GM19463 (cell line): Measurements from ENCODE around the gene PNPLA5.
"Not testable (repeated sequence)": the region's sequence is repeated elsewhere in the genome, so short reads cannot be mapped to it uniquely, and the experiment has no call there.

Experiments
- ATAC-seq: cut with Tn5 transposase; IDR thresholded peaks from one replicate; pipeline ENCODE4 v1.9.1; 2021; ENCODE audit warnings: mild to moderate bottlenecking, moderate library complexity; ENCODE audit not compliant: unreplicated experiment

PNPLA5 gene

GRCh38 chr22:43882122-43882767 is 9.6 kb downstream of the PNPLA5 start:
- ATAC-seq: no peak

- ATAC-seq: no peak
Observed at GRCh38 chr22:43881091-43882061, 10.4 kb downstream of the PNPLA5 start.

GRCh38 chr22:43880541-43880991 is 11.2 kb downstream of the PNPLA5 start:
- ATAC-seq: no peak

GRCh38 chr22:43879901-43880540 is 11.8 kb downstream of the PNPLA5 start:
- no peak for ATAC-seq

GRCh38 chr22:43878831-43879550 is 12.8 kb downstream of the PNPLA5 start:
- no peak for ATAC-seq

- no peak for ATAC-seq
Observed at GRCh38 chr22:43878079-43878795, 13.6 kb downstream of the PNPLA5 start.

- ATAC-seq: no peak
Observed at GRCh38 chr22:43876866-43877509, 14.8 kb downstream of the PNPLA5 start.

- no peak for ATAC-seq
Observed at GRCh38 chr22:43869799-43870198, 22.0 kb downstream of the PNPLA5 start.

- ATAC-seq: not testable (repeated sequence)
Observed at GRCh38 chr22:43869001-43869400, 22.8 kb downstream of the PNPLA5 start.

GRCh38 chr22:43867839-43868635 is 23.8 kb downstream of the PNPLA5 start:
- no peak for ATAC-seq

- no peak for ATAC-seq
Observed at GRCh38 chr22:43862882-43863202, 29.0 kb downstream of the PNPLA5 start.

GRCh38 chr22:43862074-43862881 is 29.5 kb downstream of the PNPLA5 start, which contains the start of gene SULT4A1:
Gene SULT4A1 (minus strand): TSS chr22:43862513. CDS start chr22:43862382, 131 bp downstream.
- ATAC-seq: no peak

GRCh38 chr22:43861529-43861928 is 30.3 kb downstream of the PNPLA5 start:
- no peak for ATAC-seq

- ATAC-seq: no peak
Observed at GRCh38 chr22:43860831-43861230, 31.0 kb downstream of the PNPLA5 start.

GRCh38 chr22:43860126-43860525 is 31.7 kb downstream of the PNPLA5 start:
- no peak for ATAC-seq

- ATAC-seq: no peak
Observed at GRCh38 chr22:43859621-43860020, 32.2 kb downstream of the PNPLA5 start.

- ATAC-seq: no peak
Observed at GRCh38 chr22:43859176-43859575, 32.6 kb downstream of the PNPLA5 start.
